Ovary (tissue), 3 donors: Measurements from ENCODE around the gene RXYLT1.

ENCODE experiments used
- EP300 ChIP-seq: sonication (generic); formaldehyde crosslinking; IDR thresholded peaks from one replicate; pipeline ENCODE4 v1.6.1; 2017; ENCODE audit warnings: antibody characterized with exemption
- POLR2A ChIP-seq: fragments of 450-650 bp; IDR thresholded peaks from one replicate; pipeline ENCODE4 v1.6.1; 2017; ENCODE audit warnings: antibody characterized with exemption, mild to moderate bottlenecking, moderate library complexity
- TF ChIP-seq, protein P1 (sequence below), 3 donors: fragments of 450-650 bp in 2 of 3; fragments of 200-600 bp in 1 of 3; IDR thresholded peaks; one replicate each; pipeline versions ENCODE4 v1.5.1 to v1.8.0; 2016 to 2022; ENCODE audit warnings: antibody characterized with exemption in 3 of 3, mild to moderate bottlenecking in 1 of 3
- donor health status: DM: no; HTN: no; CAD: no.

DNA sequence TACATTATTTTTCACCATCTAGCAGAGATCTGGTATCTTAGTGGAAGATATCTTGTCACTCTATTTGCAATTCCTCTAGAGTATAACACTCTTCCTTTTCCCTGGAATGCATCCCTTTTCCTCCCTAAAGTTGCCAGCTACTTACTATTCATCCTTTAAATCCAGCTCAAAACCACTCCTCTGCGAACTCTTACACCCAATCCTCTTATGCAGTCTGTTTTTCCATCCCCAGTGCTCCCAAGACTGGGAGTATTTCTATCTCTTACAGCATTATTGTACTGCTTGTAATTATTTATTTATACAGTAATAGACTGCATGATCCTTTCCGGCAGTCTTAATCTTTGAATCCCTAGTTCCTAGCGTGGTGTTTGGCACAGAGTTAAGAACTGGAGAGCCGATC is 61.9 kb downstream of the RXYLT1 start:
- TF ChIP-seq, protein P1, sequence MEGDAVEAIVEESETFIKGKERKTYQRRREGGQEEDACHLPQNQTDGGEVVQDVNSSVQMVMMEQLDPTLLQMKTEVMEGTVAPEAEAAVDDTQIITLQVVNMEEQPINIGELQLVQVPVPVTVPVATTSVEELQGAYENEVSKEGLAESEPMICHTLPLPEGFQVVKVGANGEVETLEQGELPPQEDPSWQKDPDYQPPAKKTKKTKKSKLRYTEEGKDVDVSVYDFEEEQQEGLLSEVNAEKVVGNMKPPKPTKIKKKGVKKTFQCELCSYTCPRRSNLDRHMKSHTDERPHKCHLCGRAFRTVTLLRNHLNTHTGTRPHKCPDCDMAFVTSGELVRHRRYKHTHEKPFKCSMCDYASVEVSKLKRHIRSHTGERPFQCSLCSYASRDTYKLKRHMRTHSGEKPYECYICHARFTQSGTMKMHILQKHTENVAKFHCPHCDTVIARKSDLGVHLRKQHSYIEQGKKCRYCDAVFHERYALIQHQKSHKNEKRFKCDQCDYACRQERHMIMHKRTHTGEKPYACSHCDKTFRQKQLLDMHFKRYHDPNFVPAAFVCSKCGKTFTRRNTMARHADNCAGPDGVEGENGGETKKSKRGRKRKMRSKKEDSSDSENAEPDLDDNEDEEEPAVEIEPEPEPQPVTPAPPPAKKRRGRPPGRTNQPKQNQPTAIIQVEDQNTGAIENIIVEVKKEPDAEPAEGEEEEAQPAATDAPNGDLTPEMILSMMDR (IDR thresholded peaks at IDR 0.05) = no peak
- TF ChIP-seq POLR2A (no peak), EP300 (no peak)
